Measurements from ENCODE around the gene ITGA6.

ITGA6 gene

GRCh38 chr2:172510548-172510947 is 83.2 kb downstream of the ITGA6 start:
- Histone ChIP-seq H3K27me3 (ENCODE audit: control insufficient read depth in 3 of 3, insufficient read depth in 3 of 3, low read depth in 1 of 3, low read length in 3 of 3) (no peaks in the 10 kb centered on the region), H2BK12ac (ENCODE audit: low read length) (no peak overlapping the region), H3K4ac (ENCODE audit: low read length) (no peak overlapping the region), H2BK5ac (ENCODE audit: low read length) (no peak overlapping the region), H3K36me3 (replicated peaks in 1 of 2; ENCODE audit: control insufficient read depth in 2 of 2, insufficient read depth in 2 of 2, low read length in 2 of 2) (no peaks in the 10 kb centered on the region), H3K23ac (ENCODE audit: low read depth, low read length, poor library complexity) (no peak overlapping the region), H4K8ac (ENCODE audit: low read depth, low read length) (no peak overlapping the region), H4K91ac (ENCODE audit: low read depth, low read length, poor library complexity) (no peak overlapping the region), H2AK5ac (ENCODE audit: low read depth, low read length) (no peak overlapping the region), H3K9ac (ENCODE audit: low read depth, low read length, poor library complexity) (no peak overlapping the region), H2BK120ac (ENCODE audit: low read depth, low read length) (no peak overlapping the region), H3K79me1 (ENCODE audit: low read depth, low read length) (no peaks in the 10 kb centered on the region), H2AFZ (ENCODE audit: low read length) (no peak overlapping the region), H3K27ac (replicated peaks; ENCODE audit: low read length) (no peak overlapping the region), H3K4me1 (ENCODE audit: control insufficient read depth in 2 of 2, insufficient read depth in 1 of 2, low read depth in 1 of 2, low read length in 2 of 2) (no peaks in the 10 kb centered on the region), H3K4me3 (ENCODE audit: low read length in 2 of 2) (no peak overlapping the region), H3K18ac (ENCODE audit: low read length) (no peak overlapping the region), H2BK15ac (ENCODE audit: low read length) (no peak overlapping the region), H3K14ac (ENCODE audit: low read length) (no peak overlapping the region), H3K4me2 (ENCODE audit: insufficient read depth, low read length, poor library complexity, severe bottlenecking) (no peak overlapping the region), H3K9me3 (replicated peaks in 1 of 2; ENCODE audit: control insufficient read depth in 2 of 2, insufficient read depth in 1 of 2, low read depth in 1 of 2, low read length in 2 of 2) (peaks cover 8 to 12% of the 10 kb centered on the region in 2 donors)
- DNase-seq (ENCODE audit: low spot score): no peak
- WGBS, 2 donors (ENCODE audit: extremely low coverage in 2 of 2, insufficient read length in 2 of 2, insufficient replicate concordance in 1 of 2): no CpG with 5 or more reads among the region's 5 CpGs

GRCh38 chr2:172512810-172513523 is 85.6 kb downstream of the ITGA6 start:
- Histone ChIP-seq H2BK120ac (ENCODE audit: low read depth, low read length) (no peak overlapping the region), H3K9ac (ENCODE audit: low read depth, low read length, poor library complexity) (no peak overlapping the region), H3K27me3 (ENCODE audit: control insufficient read depth in 3 of 3, insufficient read depth in 3 of 3, low read depth in 1 of 3, low read length in 3 of 3) (no peaks in the 10 kb centered on the region), H3K79me1 (ENCODE audit: low read depth, low read length) (no peaks in the 10 kb centered on the region), H4K91ac (ENCODE audit: low read depth, low read length, poor library complexity) (no peak overlapping the region), H3K27ac (replicated peaks; ENCODE audit: low read length) (no peak overlapping the region), H3K23ac (ENCODE audit: low read depth, low read length, poor library complexity) (no peak overlapping the region), H3K36me3 (replicated peaks in 1 of 2; ENCODE audit: control insufficient read depth in 2 of 2, insufficient read depth in 2 of 2, low read length in 2 of 2) (no peaks in the 10 kb centered on the region), H3K4me1 (ENCODE audit: control insufficient read depth in 2 of 2, insufficient read depth in 1 of 2, low read depth in 1 of 2, low read length in 2 of 2) (no peaks in the 10 kb centered on the region), H2AK5ac (ENCODE audit: low read depth, low read length) (no peak overlapping the region), H3K4ac (ENCODE audit: low read length) (no peak overlapping the region), H3K9me3 (replicated peaks in 1 of 2; ENCODE audit: control insufficient read depth in 2 of 2, insufficient read depth in 1 of 2, low read depth in 1 of 2, low read length in 2 of 2) (peaks cover 8 to 12% of the 10 kb centered on the region in 2 donors), H4K8ac (ENCODE audit: low read depth, low read length) (no peak overlapping the region), H3K4me2 (ENCODE audit: insufficient read depth, low read length, poor library complexity, severe bottlenecking) (no peak overlapping the region), H2AFZ (ENCODE audit: low read length) (no peak overlapping the region), H3K18ac (ENCODE audit: low read length) (no peak overlapping the region), H2BK5ac (ENCODE audit: low read length) (no peak overlapping the region), H2BK15ac (ENCODE audit: low read length) (no peak overlapping the region), H2BK12ac (ENCODE audit: low read length) (no peak overlapping the region), H3K4me3 (ENCODE audit: low read length in 2 of 2) (no peak overlapping the region), H3K14ac (ENCODE audit: low read length) (no peak overlapping the region)
- WGBS, 2 donors (ENCODE audit: extremely low coverage in 2 of 2, insufficient read length in 2 of 2, insufficient replicate concordance in 1 of 2): no CpG with 5 or more reads among the region's 5 CpGs
- DNase-seq (ENCODE audit: low spot score): no peak

GRCh38 chr2:172513524-172513900 is 86.1 kb downstream of the ITGA6 start:
- Histone ChIP-seq H3K18ac (ENCODE audit: low read length) (no peak overlapping the region), H3K4me2 (ENCODE audit: insufficient read depth, low read length, poor library complexity, severe bottlenecking) (no peak overlapping the region), H3K4me3 (ENCODE audit: low read length in 2 of 2) (no peak overlapping the region), H3K23ac (ENCODE audit: low read depth, low read length, poor library complexity) (no peak overlapping the region), H3K4ac (ENCODE audit: low read length) (no peak overlapping the region), H2BK5ac (ENCODE audit: low read length) (no peak overlapping the region), H2AFZ (ENCODE audit: low read length) (no peak overlapping the region), H4K91ac (ENCODE audit: low read depth, low read length, poor library complexity) (no peak overlapping the region), H3K36me3 (replicated peaks in 1 of 2; ENCODE audit: control insufficient read depth in 2 of 2, insufficient read depth in 2 of 2, low read length in 2 of 2) (no peaks in the 10 kb centered on the region), H3K79me1 (ENCODE audit: low read depth, low read length) (no peaks in the 10 kb centered on the region), H2BK120ac (ENCODE audit: low read depth, low read length) (no peak overlapping the region), H3K14ac (ENCODE audit: low read length) (no peak overlapping the region), H3K9ac (ENCODE audit: low read depth, low read length, poor library complexity) (no peak overlapping the region), H2AK5ac (ENCODE audit: low read depth, low read length) (no peak overlapping the region), H3K9me3 (replicated peaks in 1 of 2; ENCODE audit: control insufficient read depth in 2 of 2, insufficient read depth in 1 of 2, low read depth in 1 of 2, low read length in 2 of 2) (peaks cover 8 to 12% of the 10 kb centered on the region in 2 donors), H4K8ac (ENCODE audit: low read depth, low read length) (no peak overlapping the region), H3K27me3 (ENCODE audit: control insufficient read depth in 3 of 3, insufficient read depth in 3 of 3, low read depth in 1 of 3, low read length in 3 of 3) (no peaks in the 10 kb centered on the region), H3K27ac (replicated peaks; ENCODE audit: low read length) (no peak overlapping the region), H3K4me1 (ENCODE audit: control insufficient read depth in 2 of 2, insufficient read depth in 1 of 2, low read depth in 1 of 2, low read length in 2 of 2) (no peaks in the 10 kb centered on the region), H2BK12ac (ENCODE audit: low read length) (no peak overlapping the region), H2BK15ac (ENCODE audit: low read length) (no peak overlapping the region)
- no peak for DNase-seq (ENCODE audit: low spot score)
- WGBS, 2 donors (ENCODE audit: extremely low coverage in 2 of 2, insufficient read length in 2 of 2, insufficient replicate concordance in 1 of 2): no CpG with 5 or more reads among the region's 6 CpGs

- Histone ChIP-seq H2BK15ac (ENCODE audit: low read length) (no peak overlapping the region), H3K23ac (ENCODE audit: low read depth, low read length, poor library complexity) (no peak overlapping the region), H3K4ac (ENCODE audit: low read length) (no peak overlapping the region), H3K18ac (ENCODE audit: low read length) (no peak overlapping the region), H4K91ac (ENCODE audit: low read depth, low read length, poor library complexity) (no peak overlapping the region), H3K14ac (ENCODE audit: low read length) (no peak overlapping the region), H2BK12ac (ENCODE audit: low read length) (no peak overlapping the region), H2BK5ac (ENCODE audit: low read length) (no peak overlapping the region), H3K9me3 (replicated peaks in 1 of 2; ENCODE audit: control insufficient read depth in 2 of 2, insufficient read depth in 1 of 2, low read depth in 1 of 2, low read length in 2 of 2) (peaks cover 8 to 12% of the 10 kb centered on the region in 2 donors), H2AK5ac (ENCODE audit: low read depth, low read length) (no peak overlapping the region), H3K4me1 (ENCODE audit: control insufficient read depth in 2 of 2, insufficient read depth in 1 of 2, low read depth in 1 of 2, low read length in 2 of 2) (no peaks in the 10 kb centered on the region), H3K79me1 (ENCODE audit: low read depth, low read length) (no peaks in the 10 kb centered on the region), H3K27me3 (ENCODE audit: control insufficient read depth in 3 of 3, insufficient read depth in 3 of 3, low read depth in 1 of 3, low read length in 3 of 3) (no peaks in the 10 kb centered on the region), H3K27ac (replicated peaks; ENCODE audit: low read length) (no peak overlapping the region), H3K4me3 (ENCODE audit: low read length in 2 of 2) (no peak overlapping the region), H3K9ac (ENCODE audit: low read depth, low read length, poor library complexity) (no peak overlapping the region), H3K4me2 (ENCODE audit: insufficient read depth, low read length, poor library complexity, severe bottlenecking) (no peak overlapping the region), H4K8ac (ENCODE audit: low read depth, low read length) (no peak overlapping the region), H3K36me3 (replicated peaks in 1 of 2; ENCODE audit: control insufficient read depth in 2 of 2, insufficient read depth in 2 of 2, low read length in 2 of 2) (no peaks in the 10 kb centered on the region), H2AFZ (ENCODE audit: low read length) (no peak overlapping the region), H2BK120ac (ENCODE audit: low read depth, low read length) (no peak overlapping the region)
- no peak for DNase-seq (ENCODE audit: low spot score)
- WGBS, 2 donors (ENCODE audit: extremely low coverage in 2 of 2, insufficient read length in 2 of 2, insufficient replicate concordance in 1 of 2): no CpG with 5 or more reads among the region's 15 CpGs
These were observed 86.7 kb downstream of the ITGA6 start for GRCh38 chr2:172513935-172514586.

Measured in neuronal stem cell (in vitro differentiated cells).